NCI-H226 (cell line): Measurements from ENCODE around the gene CX3CL1.
"Not testable (repeated sequence)": the region's sequence is repeated elsewhere in the genome, so short reads cannot be mapped to it uniquely, and the experiment has no call there.

ENCODE experiments used
- DNase-seq: peaks from one replicate; pipeline ENCODE4 v3.0.0-alpha.2; 2015

CX3CL1 gene

GRCh38 chr16:57372372-57373116 is at the start of gene CX3CL1:
Gene CX3CL1 (plus strand): TSS chr16:57372490. CDS start chr16:57372569, 79 bp downstream.
- no peak for DNase-seq

- DNase-seq, result no peak
Observed at GRCh38 chr16:57324749-57325148, 47.5 kb upstream of the CX3CL1 start.

DNA sequence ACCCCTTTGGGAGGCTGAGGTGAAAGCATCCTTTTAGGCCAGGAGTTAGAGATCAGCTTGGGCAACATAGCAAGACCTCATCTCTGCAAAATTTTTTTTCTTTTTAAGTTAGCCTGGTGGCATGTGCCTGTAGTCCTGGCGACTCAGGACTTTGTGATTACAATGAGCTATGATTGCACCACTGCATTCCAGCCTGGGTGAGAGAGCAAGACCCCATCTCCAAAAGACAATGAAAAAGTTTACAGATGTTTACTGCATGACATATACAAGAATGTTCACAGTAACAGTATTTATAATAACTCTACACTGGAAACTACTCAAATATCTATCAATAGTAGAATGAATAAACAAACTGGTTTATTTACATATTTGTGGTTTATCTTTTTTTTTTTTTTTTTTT is 46.8 kb upstream of the CX3CL1 start:
- DNase-seq, result no peak

DNA sequence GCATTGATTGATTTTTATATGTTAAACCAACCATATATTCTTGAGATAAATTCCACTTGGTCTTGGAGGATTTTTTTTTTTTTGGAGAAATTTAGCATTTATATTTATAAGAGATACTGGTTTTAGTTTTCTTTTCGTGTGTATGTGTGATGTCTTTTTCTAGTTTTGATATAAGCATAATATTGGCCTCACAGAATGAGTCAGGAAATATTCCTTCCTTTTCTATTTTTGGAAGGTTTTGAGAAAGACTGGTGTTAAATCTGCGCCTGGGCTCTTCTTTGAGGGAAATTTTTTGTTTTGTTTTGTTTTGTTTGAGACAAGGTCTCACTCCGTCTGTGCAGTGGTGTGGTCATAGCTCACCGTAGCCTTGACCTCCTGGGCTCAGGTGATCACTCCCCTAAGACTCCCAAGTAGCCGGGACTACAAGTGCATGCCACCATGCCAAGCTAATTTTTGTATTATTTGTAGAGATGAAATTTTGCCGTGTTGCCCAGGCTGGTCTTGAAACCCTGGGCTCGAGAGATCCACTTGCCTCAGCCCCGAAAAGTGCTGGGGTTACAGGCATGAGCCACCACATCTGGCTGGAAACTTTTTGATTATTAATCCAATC is 42.5 kb upstream of the CX3CL1 start:
- DNase-seq, result no peak

DNA sequence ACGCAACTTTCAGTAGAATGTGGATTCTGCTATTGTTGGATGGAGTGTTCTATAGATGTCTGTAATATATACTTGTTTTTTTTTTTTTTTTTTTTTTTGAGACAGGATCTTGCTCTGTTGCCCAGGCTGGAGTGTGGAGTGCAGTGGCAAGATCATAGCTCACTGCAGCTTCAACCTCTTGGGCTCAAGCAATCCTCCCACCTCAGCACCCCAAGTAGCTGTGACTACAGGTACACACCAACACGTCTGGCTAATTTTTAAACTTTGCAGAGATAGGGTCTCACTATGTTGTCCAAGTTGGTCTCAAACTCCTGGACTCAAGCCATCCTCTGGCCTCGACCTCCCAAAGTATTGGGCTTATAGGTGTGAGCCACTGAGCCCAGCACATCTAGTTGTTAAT is 40.9 kb upstream of the CX3CL1 start:
- DNase-seq, result no peak

DNA sequence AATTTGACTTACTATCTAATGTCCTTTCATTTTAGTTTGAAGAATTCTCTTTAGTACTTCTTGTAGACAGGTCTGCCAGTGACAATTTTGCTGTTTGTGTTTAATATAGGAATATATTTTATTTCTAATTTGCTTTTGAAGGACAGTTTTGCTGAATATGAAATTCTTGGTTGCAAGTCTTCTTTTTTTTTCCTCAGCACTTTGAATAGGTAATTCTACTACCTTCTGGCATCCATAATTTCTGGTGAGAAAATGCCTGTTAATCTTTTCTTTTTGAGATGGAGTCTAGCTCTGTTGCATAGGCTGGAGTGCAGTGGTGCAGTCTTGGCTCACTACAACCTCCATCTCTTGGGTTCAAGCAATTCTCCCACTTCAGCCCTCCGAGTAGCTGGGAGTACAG is 38.9 kb upstream of the CX3CL1 start:
- DNase-seq, result no peak

GRCh38 chr16:57335366-57335765 is 36.9 kb upstream of the CX3CL1 start:
- no peak for DNase-seq

DNA sequence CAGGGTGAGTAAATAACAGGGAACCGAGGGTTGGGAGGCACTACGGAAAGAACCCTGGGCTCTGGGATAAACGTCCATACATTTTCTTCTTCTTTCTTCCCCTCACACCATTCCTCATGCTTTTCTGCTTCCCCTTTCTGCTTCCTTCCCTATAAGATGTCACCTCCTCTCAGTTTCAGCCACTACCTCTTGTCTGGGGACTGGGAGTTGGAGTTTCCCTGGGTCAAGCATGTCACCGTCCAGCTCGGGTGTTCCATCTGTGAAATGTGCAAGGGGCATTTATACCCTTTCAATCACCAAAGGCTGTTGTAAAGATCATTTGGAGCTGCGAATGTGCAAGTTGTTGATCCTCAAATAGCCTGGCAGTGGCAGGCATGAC is 31.2 kb upstream of the CX3CL1 start:
- DNase-seq, result no peak

GRCh38 chr16:57341441-57342303 is 30.6 kb upstream of the CX3CL1 start:
- DNase-seq, result peak; percentile 13

- DNase-seq, result not testable (repeated sequence)
Observed at GRCh38 chr16:57342606-57343005, 29.7 kb upstream of the CX3CL1 start.

DNA sequence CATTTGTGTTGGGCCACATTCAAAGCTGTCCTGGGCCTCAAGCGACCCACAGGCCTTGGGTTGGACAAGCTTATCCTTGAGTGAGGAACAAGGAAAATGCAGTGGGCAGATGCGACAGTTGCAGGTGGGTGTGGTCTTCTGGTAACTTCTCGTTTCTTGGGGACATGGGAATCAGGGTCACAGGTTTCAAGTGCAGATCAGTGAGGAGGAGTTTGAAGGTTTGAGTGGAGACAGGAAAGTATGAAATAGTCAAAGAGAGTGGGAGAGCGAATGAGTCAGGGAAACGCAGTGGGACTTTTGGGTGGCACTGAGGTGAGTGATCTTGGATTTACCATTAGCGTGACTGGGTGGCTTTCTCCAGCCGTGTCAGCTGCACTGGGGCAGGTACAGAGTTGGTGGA is 29.1 kb upstream of the CX3CL1 start:
- DNase-seq, result no peak

DNA sequence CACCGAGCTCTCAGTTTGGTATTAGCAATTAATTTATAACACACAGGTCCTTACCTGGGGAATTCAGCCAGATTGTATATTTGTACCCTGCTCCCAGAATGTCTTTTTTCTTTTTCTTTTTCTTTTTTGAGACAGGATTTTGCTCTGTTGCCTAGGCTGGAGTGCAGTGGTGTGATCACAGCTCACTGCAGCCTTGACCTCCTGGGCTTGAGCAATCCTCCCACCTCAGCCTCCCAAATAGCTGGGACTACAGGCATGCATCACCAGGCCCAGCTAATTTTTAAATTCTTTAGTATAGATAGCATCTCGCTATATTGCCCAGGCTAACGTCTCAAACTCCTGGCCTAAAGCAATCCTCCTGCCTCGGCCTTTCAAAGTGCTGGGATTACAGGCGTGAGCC is 28.2 kb upstream of the CX3CL1 start:
- not testable (repeated sequence) for DNase-seq

- no peak for DNase-seq
Observed at GRCh38 chr16:57345021-57345420, 27.3 kb upstream of the CX3CL1 start.

GRCh38 chr16:57345666-57346204 is 26.6 kb upstream of the CX3CL1 start:
- DNase-seq, result no peak

DNA sequence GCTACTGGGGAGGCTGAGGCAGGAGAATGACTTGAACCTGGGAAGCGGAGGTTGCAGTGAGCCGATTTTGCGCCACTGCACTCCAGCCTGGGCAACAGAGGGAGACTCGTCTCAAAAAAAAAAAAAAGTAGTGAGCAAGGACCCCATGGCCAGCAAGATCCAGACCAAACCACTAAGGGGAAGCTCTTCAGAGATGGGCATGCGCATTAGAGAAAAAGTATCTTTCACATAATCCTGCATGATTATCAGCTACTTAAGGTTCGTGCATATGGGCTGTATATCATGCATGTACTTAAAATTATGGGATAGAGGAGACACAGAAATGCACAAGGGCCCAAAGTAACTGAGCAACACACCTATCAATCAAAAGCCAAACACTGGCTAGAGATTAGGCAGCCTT is 24.4 kb upstream of the CX3CL1 start:
- no peak for DNase-seq

DNA sequence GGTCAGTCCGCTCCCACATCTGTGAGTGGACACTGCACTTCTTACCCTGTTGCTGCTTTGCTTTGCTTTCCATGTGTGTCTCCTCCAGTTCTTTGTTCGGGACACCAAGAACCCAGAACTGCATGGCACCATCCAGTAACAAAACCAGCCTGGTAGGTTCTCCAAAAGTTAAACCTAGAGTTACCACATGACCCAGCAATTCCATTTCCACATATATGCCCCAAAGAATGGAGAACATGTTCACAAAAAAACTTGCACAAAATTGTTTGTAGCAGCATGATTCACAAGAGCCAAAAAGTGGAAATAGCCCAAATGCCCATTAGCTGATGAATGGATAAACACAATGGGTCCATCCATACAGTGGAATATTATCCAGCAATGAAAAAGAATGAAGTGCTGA is 24.0 kb upstream of the CX3CL1 start:
- DNase-seq, result no peak

- no peak for DNase-seq
Observed at GRCh38 chr16:57349212-57350031, 22.9 kb upstream of the CX3CL1 start.

DNA sequence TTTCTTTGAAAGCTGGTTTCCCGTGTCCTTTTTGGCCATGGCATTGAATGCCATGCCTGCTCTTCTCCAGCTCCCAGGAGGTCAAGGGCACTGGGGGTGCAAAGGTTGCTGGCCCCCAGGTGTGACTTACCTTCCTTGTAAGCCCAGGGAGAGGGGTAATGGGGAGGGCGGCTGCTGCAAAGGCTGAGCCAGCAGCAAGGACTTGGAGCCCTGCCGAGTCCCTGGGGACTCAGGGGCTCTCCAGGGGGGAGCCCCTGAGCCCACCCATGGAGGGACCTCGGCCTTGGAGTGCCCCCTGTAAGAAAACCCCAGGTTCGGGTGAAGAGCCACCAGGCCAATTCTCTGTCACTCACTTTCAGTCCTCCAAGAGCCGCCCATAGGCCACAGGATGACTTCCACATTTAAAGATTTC is 19.6 kb upstream of the CX3CL1 start:
- DNase-seq, result no peak

GRCh38 chr16:57354311-57354710 is 18.0 kb upstream of the CX3CL1 start:
- DNase-seq, result no peak

- no peak for DNase-seq
Observed at GRCh38 chr16:57355898-57356414, 16.3 kb upstream of the CX3CL1 start.

- DNase-seq, result no peak
Observed at GRCh38 chr16:57356547-57356946, 15.7 kb upstream of the CX3CL1 start.

DNA sequence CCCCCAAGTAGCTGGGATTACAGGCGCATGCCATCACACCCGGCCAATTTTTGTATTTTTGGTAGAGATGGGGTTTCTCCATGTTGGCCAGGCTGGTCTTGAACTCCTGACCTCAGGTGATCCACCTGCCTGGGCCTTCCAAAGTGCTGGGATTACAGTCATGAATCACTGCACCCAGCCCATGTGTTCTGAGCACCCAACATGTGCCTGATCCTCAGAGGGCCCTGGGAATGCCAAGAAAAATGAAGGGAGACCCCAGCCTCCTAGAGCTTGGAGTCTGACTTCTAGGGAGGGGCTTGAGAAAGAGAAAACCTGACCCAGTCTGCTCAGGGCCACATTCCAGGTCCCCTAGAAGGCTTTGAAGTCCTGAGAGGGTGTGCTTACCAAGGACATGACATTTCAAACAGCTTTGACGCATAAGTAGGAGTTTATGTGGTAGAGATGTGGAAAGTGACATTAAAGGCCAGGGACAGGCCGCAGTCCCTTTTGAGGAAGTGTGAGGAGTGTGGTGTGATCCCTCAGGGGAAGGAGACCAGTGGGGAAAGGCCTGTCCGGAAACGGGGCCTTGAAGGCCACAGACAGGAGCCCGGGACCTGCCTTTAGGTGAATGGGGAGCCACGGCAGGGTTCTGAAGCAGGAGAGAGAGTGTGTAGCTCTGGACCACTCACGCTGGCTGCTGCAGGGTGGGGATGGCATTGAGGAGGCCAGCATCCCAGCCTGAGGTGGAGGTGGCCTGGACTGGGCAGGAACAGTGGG is 14.8 kb upstream of the CX3CL1 start:
- DNase-seq, result no peak
